NOMO-1 treated with dmso at 0.1 percent for 144 hours (cell line): ENCODE data around the gene SPRN.
"Not testable (repeated sequence)": the region's sequence is repeated elsewhere in the genome, so short reads cannot be mapped to it uniquely, and the experiment has no call there.

Source experiments
- DNase-seq: peaks from one replicate; lab custom pipeline; 2025; ENCODE audit not compliant: unreplicated experiment; lab: John Stamatoyannopoulos, UW

The SPRN gene

DNA sequence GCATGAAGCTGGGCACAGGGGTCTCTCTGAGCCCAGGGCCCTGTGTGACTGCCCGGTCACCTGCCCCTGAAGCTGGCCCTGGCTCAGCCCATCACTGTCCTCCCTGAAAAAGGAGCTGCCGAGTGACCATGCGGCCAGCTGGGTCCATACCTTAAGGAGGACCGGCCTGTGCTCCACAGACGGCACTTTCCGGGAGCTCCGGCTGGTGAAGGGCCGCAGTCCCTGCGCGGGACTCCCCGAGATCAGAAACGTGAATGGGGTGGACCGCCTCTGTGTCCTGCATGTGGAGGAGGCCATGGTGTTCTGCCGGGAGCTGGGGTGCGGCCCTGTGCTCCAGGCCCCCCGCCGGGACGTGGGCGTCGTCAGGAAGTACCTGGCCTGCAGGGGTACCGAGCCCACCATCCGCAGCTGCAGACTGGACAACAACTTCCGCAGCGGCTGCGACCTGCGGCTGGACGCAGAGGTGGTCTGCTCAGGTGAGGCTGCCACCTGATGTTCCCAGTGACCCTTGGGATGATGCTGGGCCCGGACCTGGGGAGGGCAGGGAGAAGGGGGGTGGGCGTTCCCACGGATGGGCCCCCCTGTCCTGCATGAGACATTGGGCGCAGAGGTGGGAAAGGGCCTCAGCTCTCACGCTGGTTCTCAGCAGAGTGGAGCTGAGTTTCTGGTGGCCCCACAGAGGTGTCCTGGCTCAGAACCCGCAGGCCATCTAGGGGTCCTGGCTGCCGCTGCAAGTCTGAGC lies 32.8 kb upstream of the SPRN start:
- DNase-seq = no peak

DNA sequence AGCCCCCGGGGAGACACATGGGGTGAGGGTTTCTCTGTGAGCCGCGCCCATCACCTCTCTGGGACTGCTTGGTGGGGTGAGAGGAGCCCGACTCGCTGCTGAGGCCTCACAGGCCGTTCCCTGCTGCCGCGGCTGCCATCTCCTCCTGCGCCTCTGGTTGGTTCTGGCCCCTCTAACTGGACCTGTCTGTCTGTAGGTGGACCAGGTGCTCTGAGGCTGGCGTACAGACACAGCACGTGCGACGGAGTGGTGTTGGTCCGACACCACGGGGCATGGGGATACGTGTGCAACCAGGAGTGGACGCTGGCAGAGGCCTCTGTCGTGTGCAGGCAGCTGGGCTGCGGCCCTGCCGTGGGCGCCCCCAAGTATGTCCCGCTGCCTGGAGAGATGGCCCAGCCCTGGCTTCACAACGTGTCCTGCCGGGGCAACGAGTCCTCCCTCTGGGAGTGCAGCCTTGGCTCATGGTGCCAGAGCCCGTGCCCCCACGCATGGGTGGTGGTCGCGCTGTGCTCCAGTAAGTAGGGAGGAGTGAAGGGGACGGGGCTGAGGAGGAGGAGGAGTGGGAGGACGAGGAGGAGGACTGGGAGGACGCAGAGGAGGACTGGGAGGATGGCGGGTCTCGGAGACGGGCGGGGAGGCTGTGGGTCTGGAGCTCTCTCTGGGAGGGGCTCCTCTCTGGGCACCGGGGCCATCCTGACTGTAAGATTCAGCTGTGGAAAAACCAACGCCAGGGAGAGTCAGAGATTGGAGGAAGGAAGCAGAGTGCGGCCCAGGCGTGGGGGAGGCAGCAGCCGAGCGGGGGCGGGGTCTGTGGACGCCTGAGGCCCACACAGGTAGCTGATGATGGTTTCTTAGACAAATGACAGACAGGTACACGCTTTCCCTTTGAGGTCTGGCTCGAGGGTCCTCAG lies 31.9 kb upstream of the SPRN start:
- no peak for DNase-seq

DNA sequence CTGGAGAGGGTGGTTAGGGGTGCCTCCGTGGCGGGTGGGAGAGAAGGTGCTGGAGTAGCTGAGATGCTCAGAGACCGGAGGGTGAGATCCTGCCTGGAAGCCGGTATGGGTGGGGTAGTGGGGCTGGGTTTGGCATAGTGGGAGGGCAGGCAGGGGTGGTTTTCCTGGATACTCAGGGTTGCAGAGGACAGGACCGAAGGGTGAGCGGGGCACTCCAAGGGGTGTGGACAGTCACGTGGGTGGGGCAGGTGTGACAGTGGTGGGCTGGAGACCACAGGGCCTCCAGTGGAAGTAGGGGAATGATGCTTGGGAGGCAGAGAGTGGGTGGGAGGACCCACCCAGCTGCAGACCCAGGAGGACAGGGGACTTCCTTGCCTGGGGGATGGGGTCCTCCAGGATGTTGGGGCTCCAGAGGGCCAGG lies 31.2 kb upstream of the SPRN start:
- no peak for DNase-seq

DNA sequence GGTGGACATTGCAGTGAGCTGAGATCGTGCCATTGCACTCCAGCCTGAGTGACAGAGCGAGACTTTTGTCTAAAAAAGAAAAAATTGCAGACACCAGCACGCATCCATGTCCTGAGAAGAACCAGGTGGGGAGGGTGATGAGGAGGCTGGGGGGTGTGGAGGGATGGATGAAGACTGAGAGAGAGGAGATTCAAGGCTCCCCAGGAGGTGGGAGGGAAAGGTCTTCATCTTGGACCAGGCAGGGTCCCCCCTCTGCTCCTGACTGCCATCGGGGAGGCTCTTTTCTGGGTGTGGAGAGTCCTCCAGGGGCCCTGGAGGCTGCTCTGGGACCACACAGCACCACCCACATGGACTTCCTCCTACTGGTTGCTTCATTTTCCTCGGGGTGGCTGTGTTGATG lies 30.8 kb upstream of the SPRN start:
- no peak for DNase-seq

DNA sequence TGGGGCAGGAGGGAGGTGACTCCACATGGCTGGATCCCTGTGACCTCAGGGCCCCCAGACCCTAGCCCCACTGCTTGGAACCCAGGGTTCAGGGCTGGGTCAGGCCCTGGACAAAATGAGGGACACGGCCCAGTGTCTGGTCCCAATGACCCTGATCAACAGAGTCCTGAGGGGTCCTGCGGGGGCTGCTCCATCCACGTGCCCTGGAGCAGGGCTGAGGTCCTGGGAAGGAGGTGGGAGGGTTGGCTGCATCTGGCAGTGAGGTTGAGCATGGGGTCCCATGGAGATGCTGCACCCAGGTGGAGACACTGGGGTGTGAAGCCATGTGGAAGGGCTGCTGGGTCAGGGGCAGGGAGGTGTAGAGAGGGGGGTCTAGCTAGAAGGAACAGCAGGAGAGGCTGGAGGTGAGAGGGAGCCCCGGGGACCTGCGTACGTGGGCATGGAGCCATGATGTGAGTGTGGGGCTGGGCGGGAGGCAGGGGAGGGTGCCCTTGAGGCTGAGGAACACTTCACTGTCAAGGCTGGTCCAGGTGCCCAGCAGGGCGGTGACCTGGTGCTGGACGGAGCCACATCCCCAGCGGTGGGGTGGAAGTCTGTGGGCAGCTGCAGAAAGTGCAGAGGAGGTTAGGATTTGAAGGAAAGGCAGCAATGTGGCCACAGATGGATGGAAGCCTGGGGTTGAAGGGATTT lies 29.9 kb upstream of the SPRN start:
- no peak for DNase-seq

DNA sequence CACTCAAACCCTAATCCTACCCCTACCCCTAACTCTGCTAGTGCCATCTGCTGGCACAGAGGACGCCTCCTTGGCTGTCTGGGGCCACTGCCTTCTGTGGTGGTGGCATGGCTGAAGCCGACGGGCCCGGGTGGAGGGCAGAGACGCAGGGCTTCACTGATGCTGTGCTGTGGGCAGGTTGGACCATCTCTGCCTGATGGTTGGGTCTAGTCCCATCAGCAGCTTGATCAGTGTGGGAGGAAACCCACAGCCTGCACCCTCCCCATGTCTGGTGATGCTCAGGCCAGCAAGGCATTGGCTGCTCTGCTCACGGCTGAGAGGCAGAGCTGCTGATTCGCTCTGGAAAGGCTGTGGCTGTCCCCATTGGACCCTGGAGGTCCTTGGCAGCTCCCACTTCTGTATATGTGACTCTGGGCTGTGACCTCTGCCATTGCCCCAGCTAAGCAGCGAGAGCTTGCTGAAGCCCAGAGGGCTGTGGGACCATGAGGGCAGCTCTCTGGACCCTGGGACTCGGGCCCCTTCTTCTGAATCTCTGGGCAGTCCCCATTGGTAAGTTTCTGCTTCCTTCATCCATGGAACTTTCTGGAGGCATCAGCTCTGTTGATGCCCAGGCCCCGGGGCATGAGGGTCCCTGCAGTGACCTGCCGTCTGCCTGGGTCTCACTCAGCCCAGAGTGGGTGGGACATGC lies 29.2 kb upstream of the SPRN start, which contains the start of gene SCART1:
SCART1 (plus strand) TSS at position 430 of the 688 bp plus-strand sequence; CDS start at position 483, 53 bp downstream.
- no peak for DNase-seq

DNA sequence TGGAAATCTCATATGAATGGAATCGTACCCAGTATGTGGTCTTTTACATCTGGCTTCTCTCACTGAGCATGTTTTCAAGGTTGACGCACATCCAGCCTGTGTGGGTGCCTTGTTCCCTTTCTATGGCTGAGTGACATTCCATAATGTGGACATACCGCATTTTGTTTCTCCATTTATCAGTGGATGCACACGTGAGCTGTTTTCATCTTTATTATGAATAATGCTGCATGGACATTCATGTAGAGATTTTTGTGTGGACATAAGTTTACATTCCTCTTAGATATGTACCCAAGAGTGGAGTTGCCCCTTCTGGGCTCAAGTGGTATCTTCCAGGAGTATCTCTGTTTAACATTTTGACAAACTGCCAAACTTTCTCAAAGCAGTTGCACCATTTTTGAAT lies 28.0 kb upstream of the SPRN start:
- DNase-seq = no peak

DNA sequence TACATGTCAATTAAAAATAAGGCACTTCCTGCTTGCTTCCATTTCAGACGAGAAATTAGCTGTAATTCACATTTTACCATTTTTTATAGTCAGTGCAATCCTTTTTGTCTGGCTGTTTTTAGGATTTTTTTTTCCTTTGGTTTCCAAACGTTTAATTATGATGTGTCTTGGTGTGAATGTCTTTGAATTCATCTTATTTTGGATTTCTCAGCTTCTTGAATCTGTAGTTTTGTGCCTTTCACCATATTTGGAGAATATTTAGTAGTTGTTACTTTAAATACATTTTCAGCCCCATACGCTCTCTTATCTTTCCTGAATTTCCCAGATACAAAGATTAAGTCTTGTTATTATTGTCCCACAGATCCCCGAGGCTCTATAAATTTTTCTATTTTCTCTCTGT lies 26.9 kb upstream of the SPRN start:
- DNase-seq = no peak

DNA sequence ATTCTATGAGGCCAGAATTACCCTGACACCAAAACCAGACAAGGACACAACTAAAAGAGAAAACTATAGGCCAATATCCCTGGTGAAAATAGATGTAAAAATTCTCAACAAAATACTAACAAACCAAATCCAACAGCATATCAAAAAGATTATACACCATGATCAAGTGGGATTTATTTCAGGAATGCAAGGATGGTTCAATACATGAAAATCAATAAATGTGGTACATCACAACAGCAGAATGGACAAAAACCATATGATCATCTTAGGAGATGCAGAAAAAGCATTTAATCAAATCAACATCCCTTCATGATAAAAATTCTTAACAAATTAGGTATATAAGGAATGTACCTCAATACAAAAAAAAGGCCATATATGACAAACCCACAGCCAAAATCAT lies 23.7 kb upstream of the SPRN start:
- no peak for DNase-seq

DNA sequence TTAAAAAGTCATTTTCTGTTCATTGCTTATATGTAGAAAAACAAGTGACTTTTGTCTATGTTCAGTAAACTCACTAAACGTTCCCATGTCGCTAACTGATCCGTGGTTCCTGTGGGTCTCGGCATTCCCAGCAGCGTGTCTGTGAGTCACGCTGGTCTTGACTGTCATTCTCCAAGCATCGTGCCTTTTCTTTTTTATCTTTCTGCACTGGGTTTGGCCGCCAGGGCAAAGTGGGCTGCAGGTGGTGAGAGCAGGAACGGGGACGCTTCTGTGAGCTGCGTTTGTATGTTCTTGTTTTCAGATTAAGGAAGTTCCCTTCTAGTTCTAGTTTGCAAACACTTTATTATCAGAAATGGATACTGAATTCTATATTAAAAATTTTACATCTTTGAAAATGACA lies 22.6 kb upstream of the SPRN start:
- no peak for DNase-seq

DNA sequence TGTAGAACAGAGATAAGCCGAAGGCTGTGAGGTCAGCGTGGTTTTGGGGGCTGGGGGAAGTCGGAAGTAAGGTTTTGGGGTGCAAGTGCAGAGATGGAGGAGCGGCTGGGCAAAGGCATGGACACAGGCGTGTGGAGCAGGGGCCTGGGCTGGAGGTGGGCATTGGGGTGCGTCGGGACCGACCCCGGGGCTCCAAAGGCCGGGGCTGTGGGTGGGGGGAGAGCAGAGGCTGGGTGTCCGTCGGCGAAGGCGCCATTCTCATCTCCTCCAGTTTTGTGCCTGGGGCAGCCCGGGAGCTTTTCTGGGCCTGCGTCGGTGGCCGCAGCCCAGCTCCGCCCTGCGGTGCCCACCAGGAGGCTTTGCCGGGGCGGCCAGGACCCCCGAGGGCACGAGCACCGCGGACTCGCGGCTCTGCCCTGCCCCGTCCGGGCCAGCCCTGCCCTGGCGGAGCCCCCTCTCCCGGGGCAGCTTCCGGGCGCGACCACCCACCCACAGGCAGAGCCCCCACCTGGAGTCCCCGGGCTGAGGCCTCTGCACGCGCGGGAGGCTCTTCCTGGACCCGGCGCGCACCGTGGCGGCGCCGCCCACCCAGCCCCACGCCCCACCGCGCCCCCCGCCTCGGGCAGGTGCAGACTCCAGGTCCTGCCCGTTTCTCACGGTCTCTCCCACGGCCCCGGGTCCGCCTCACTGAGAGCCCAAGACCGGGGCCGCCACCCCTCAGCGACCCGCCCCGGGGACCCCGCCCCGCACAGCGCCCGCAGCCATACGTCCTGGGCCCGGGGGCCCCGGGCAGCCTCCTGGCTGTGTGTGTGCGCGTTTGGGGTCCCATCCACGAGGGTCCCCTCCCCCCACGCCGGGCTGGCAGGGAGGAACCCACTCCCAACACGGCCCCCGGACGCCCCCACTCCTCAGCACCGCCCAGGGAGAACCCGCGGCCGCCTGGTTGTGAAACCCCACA lies 21.6 kb upstream of the SPRN start:
- no peak for DNase-seq

DNA sequence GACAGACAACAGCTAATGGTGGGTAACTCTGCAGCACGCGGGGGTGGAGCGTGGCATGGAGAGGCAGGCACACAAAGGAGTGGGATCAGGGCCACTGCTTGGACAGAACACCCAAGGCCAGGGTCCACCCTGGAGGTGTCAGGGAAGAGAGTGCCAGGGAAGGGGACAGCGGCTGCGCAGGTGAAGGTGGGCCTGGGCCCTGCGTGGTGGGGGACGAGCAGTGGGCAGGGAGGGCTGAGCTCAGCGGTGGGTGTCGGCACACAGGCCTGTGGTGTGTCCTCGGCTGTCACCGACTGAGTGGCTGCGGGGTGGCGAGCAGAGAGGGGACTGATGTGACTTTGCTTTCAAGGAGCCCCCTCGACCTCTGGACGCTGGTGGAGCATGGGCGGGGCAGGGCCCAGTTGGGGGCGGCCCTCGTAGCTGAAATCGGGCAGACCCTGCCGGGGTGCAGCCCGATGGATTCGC lies 20.9 kb upstream of the SPRN start:
- no peak for DNase-seq

DNA sequence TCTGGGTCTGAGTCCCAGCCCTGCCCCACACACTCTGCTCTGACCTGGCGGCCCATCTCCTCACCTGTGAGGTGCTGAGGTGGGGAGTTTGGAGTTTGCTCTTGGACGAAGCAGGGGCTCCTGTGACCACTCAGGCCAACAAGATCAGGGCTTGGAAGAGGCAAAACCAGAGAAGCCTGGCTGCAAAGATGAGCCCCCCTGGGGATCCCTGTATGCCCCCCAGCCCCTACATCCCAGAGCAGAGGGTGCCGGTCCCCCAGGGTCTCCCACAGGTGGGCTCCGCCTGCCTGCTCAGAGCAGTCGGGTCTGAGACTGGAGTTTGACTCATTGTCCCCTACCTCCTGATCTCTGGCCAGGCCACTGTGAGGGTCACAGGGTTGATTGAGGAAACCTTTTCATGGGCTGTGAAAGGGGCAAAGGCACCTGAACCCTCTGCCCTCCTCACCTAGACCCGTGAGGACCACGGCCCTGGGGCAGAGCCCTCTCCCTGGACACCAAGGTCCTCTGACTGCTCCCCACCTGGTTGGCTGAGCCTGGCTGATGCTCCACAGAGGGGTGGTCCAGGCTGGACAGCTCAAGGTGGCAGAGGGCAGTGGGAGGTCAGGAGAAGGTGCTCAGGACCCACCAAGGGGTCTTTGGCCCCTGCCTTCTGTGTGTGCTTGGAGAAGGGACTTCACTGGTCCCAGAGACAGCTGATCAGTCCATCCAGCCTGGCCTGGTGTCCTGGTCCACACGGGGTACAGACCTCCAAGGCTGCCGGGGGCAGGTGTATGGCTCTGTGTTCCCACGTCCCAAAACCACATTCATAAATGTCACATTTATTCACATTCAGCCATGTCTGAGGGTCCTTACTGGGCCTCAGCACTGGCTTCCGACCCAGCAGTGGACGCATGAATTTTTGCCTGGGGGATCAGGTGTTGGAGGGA lies 20.2 kb upstream of the SPRN start:
- DNase-seq = no peak

DNA sequence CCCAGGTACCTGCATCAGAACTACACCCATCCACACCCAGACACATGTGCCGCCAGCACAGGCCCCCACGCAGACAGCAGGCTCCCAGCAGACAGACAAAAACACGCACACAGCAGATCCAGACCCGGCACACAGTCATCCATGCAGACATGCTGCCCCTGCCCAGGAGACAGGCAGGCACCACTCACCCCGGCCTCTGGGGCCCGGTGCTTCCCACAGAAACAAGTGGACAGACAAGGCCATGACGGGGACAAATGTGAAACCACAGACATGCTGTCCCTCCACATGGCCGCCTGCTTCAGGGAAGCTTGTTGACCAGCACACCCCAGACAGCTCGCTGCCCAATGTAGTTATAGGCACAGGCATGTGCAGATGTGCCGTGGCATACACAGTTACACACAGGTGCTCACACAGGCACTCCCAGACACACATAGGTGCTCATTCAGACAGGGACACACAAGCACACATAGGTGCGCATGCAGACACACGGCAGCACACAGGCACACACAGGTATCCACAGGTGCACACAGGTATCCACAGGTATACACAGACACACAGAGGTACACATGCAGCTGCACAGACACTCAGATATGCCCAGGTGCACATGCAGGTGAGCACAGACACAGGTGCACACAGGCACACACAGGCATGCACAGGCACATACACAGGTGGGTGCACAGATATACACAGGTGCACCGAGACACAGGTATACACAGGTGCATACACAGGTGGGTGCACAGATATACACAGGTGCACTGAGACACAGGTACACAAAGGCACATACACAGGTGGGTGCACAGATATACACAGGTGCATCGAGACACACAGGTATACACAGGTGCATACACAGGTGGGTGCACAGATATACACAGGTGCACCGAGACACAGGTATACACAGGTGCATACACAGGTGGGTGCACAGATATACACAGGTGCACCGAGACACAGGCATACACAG lies 18.8 kb upstream of the SPRN start:
- no peak for DNase-seq

DNA sequence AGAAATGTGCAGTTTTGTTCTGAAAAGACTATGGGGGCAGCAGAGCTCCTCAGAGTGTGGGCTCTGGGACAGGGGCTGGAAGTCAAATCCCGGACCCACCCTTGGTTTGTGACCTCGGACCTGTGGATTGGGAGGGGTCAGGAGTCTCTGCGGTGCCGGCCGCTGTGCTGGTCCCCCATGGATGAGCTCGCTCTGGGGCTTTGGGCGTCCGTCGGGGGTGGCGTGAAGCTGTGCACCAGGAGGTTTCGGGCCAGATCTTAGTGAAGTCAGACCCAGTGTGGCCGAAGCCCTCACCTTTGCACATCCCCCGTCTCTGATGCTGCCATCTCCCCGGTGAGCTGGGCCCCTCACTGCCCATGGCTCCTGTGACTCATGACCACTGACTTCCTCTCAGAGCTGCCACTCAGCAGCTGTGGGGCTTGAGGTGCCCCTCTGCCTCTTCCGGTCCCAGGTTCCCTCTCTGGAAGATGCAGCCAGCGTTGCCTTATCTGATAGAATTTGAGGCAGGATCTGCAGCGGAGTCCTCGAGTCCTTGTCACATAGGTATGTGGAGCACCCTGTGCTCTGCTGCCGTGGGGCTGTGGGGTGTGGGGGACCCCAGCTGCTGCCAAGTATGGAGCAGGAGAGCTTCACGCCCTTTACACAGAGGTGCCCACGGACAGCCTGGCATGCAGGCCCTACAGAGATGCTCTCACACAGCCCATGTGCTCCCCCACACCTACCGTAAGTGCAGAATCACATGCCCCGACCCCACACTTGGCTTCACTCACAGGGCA lies 18.0 kb upstream of the SPRN start:
- peak; percentile 82 for DNase-seq

DNA sequence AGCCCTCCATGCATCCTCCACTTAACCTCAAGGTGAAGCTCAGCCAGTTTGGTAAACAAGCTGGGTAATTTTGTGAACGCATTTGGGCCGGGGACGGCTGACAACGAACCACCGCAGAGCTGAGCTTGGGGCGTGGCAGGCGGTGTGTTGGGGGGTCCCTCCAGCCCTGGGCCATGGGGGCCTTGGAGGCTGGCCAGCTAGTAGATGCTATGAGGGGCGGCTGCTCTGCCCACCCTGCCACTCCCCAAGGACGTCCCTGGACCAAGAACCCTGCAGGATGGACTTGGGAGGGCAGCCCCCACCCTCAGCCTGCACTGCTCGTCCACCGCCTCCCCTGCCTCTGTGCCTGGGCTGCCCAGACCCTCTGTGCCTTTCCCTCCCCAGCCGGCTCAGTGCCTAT lies 17.4 kb upstream of the SPRN start:
- no peak for DNase-seq

DNA sequence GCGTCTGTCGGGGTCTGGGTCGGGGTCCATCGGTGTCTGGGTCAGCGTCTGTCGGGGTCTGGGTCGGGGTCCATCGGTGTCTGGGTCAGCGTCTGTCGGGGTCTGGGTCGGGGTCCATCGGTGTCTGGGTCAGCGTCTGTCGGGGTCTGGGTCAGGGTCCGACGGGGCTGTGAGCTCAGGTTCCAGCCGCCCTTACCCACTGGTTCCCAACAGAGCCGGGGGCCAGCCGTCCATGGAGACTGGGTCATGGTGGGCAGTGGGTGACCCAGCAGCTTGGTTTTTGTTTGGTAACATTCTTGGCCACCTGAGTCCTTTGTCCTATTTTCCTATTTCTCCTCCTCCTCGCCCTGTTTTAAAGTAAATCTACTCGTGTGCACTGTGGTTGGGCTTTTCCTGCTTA lies 16.9 kb upstream of the SPRN start:
- not testable (repeated sequence) for DNase-seq
